GM12878 (cell line): Measurements from ENCODE around the gene DDX39B. TPM values are rescaled to one million over a fixed set of nuclear protein-coding genes. Genes with fewer than 3 reads are reported as not detected.
A peak's percentile ranks its signal among the peaks of the same experiment; 100 is the strongest.

ENCODE experiments used
- BHLHE40 ChIP-seq, 2 experiments: fragments of 450-650 bp in 1 of 2; IDR thresholded peaks; 2 replicates each; pipeline ENCODE4 v1.6.1; 2011 to 2017; ENCODE audit warnings: low read depth in 2 of 2, borderline replicate concordance in 1 of 2, improper control_type of control experiment in 1 of 2, low read length in 1 of 2, mild to moderate bottlenecking in 1 of 2
- CUX1 ChIP-seq: IDR thresholded peaks from 2 replicates; pipeline ENCODE4 v1.6.1; 2012; ENCODE audit warnings: improper control_type of control experiment, low read depth, low read length; ENCODE audit not compliant: insufficient replicate concordance
- HCFC1 ChIP-seq: fragments of 150-350 bp; IDR thresholded peaks from 2 replicates; pipeline ENCODE4 v1.6.1; 2014; ENCODE audit warnings: low read length
- LARP7 ChIP-seq: fragments of 450-650 bp; IDR thresholded peaks from 2 replicates; pipeline ENCODE4 v1.6.1; 2017; ENCODE audit warnings: mild to moderate bottlenecking
- NFIC ChIP-seq: IDR thresholded peaks from 2 replicates; pipeline ENCODE4 v1.6.1; 2012; ENCODE audit warnings: low read depth, mild to moderate bottlenecking, inconsistent platforms, low read length, moderate library complexity
- NKRF ChIP-seq: fragments of 450-650 bp; conservative IDR thresholded peaks from 2 replicates; pipeline ENCODE4 v1.6.1; 2017; ENCODE audit warnings: mild to moderate bottlenecking, moderate library complexity
- PKNOX1 ChIP-seq: fragments of 450-650 bp; IDR thresholded peaks from 2 replicates; pipeline ENCODE4 v1.6.1; 2016; ENCODE audit warnings: mild to moderate bottlenecking
- POLR2A ChIP-seq: IDR thresholded peaks from 2 replicates; pipeline ENCODE4 v1.6.1; 2011; ENCODE audit warnings: low read depth, mild to moderate bottlenecking, low read length
- PRDM15 ChIP-seq: fragments of 450-650 bp; formaldehyde crosslinking; IDR thresholded peaks from 2 replicates; pipeline ENCODE4 v1.4.0; 2020; ENCODE audit warnings: mild to moderate bottlenecking, moderate library complexity
- RAD21 ChIP-seq: IDR thresholded peaks from 2 replicates; pipeline ENCODE4 v1.6.1; 2011; ENCODE audit warnings: mild to moderate bottlenecking, low read depth, low read length, moderate library complexity; ENCODE audit not compliant: insufficient read depth
- RB1 ChIP-seq: fragments of 450-650 bp; formaldehyde crosslinking; IDR thresholded peaks from 2 replicates; pipeline ENCODE4 v1.6.1; 2017; ENCODE audit warnings: mild to moderate bottlenecking, borderline replicate concordance
- RCOR1 ChIP-seq: conservative IDR thresholded peaks from 2 replicates; pipeline ENCODE4 v1.6.1; 2012; ENCODE audit warnings: low read depth, low read length, improper control_type of control experiment
- RELA ChIP-seq: fragments of 450-650 bp; IDR thresholded peaks from 2 replicates; pipeline ENCODE4 v1.8.0; 2014; ENCODE audit warnings: borderline replicate concordance; ENCODE audit not compliant: partially characterized antibody
- RUNX3 ChIP-seq: IDR thresholded peaks from 2 replicates; pipeline ENCODE4 v1.6.1; 2012; ENCODE audit warnings: low read length, inconsistent platforms
- SREBF1 ChIP-seq: IDR thresholded peaks from 2 replicates; pipeline ENCODE4 v1.6.1; 2012; ENCODE audit warnings: mild to moderate bottlenecking, low read length
- TCF12 ChIP-seq: IDR thresholded peaks from 2 replicates; pipeline ENCODE4 v1.6.1; 2011; ENCODE audit warnings: low read depth, mild to moderate bottlenecking, low read length
- ZNF384 ChIP-seq: IDR thresholded peaks from 2 replicates; pipeline ENCODE4 v1.6.1; 2012; ENCODE audit warnings: low read depth, mild to moderate bottlenecking, low read length, improper control_type of control experiment, borderline replicate concordance
- polyA plus RNA-seq, 11 experiments: library from polyadenylated mRNA; depleted of rRNA in 4 of 11; unstranded in 6 of 11; stranded (reverse) in 5 of 11; fragments of >200 nt; fragmentation: Nextera tagmentation in 4 of 11; fragmentation: Illumina TruSeq in 1 of 11; extraction: Ambion mirVana in 4 of 11; extraction: Trizol in 1 of 11; gene quantifications; 1 replicate in 1 of 11; 2 replicates in 10 of 11; pipeline versions ENCODE4 v1.2.1 to v1.2.3, GENCODE V29; 2011 to 2016; ENCODE audit warnings: inconsistent platforms in 2 of 11, missing spikeins in 2 of 11, low read depth in 1 of 11
- total RNA-seq, 4 experiments: library from RNA; depleted of rRNA in 3 of 4; stranded (reverse); fragments of >200 nt in 3 of 4; fragmentation: Illumina TruSeq in 1 of 4; extraction: Trizol in 1 of 4; gene quantifications; 2 replicates each; pipeline versions ENCODE4 v1.2.1 to v1.2.3, GENCODE V29; 2013 to 2021

DDX39B gene
- total and polyA plus RNA-seq, 10 of the 15 experiments (the other 5 are each of a cell fraction or from before 2014, with no cell fraction given), result 271 to 661 (median 330) TPM

- TF ChIP-seq PKNOX1 (no peak), SREBF1 (peak; percentile 46), RELA (no peak), PRDM15 (CRISPR knock-in tag) (no peak), RCOR1 (no peak), POLR2A (peak; percentile 71), HCFC1 (0 out of 2 replicates have a peak, but pooled peaks have one; percentile 8), RAD21 (no peak), ZNF384 (peak; percentile 50; the same call in 1 of the 2 replicates), BHLHE40 (IDR thresholded peaks at IDR 0.05; ENCODE audit: borderline replicate concordance in 1 of 2, low read depth in 2 of 2, low read length in 1 of 2) (peak; percentile 41 to 79; a peak in 3 of 4 replicates), LARP7 (0 out of 2 replicates have a peak, but pooled peaks have one; percentile 16), CUX1 (no peak), NFIC (no peak), RB1 (peak; percentile 62; the same call in 1 of the 2 replicates), RUNX3 (no peak; the same call in 1 of the 2 replicates), TCF12 (0 out of 2 replicates have a peak, but pooled peaks have one; percentile 4), NKRF (peak; percentile 65; the same call in 1 of the 2 replicates)
These were observed 44.0 kb downstream of the DDX39B start, which contains the start of gene MICB (continued) for GRCh38 chr6:31497531-31498476.
